ENCODE results near the gene SUPT3H.

The SUPT3H gene

DNA sequence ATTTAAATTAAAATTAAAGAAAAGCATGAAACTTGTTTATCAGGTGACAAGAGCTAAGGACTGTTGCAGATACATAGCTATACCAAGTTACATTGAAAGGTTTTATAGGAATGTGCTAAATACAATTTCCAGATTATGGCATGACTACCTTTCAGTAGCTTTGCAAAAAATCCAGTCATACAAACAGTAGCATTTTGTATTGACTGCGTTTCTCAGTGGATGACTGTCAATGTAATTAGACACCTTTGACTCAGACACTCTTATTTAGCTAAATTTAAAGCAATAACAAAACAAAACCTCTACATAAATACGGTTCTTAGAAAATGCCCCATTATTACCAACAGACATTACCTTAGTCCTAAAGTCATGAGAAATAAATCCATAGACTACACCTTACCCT lies 325.4 kb downstream of the SUPT3H start:
- TF ChIP-seq, protein P1, sequence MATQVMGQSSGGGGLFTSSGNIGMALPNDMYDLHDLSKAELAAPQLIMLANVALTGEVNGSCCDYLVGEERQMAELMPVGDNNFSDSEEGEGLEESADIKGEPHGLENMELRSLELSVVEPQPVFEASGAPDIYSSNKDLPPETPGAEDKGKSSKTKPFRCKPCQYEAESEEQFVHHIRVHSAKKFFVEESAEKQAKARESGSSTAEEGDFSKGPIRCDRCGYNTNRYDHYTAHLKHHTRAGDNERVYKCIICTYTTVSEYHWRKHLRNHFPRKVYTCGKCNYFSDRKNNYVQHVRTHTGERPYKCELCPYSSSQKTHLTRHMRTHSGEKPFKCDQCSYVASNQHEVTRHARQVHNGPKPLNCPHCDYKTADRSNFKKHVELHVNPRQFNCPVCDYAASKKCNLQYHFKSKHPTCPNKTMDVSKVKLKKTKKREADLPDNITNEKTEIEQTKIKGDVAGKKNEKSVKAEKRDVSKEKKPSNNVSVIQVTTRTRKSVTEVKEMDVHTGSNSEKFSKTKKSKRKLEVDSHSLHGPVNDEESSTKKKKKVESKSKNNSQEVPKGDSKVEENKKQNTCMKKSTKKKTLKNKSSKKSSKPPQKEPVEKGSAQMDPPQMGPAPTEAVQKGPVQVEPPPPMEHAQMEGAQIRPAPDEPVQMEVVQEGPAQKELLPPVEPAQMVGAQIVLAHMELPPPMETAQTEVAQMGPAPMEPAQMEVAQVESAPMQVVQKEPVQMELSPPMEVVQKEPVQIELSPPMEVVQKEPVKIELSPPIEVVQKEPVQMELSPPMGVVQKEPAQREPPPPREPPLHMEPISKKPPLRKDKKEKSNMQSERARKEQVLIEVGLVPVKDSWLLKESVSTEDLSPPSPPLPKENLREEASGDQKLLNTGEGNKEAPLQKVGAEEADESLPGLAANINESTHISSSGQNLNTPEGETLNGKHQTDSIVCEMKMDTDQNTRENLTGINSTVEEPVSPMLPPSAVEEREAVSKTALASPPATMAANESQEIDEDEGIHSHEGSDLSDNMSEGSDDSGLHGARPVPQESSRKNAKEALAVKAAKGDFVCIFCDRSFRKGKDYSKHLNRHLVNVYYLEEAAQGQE (IDR thresholded peaks at IDR 0.05; ENCODE audit: low read depth), result no peak
- TF ChIP-seq TEAD4 (IDR thresholded peaks at IDR 0.05) (no peak), CREB1 (IDR thresholded peaks at IDR 0.05; ENCODE audit: low read depth) (no peak), TAF1 (IDR thresholded peaks at IDR 0.05; ENCODE audit: low read depth) (no peak), FOXM1 (IDR thresholded peaks at IDR 0.05; ENCODE audit: borderline replicate concordance, low read depth) (no peak), CEBPB (IDR thresholded peaks at IDR 0.05) (no peak), EP300 (IDR thresholded peaks at IDR 0.05; ENCODE audit: borderline replicate concordance) (no peak), TCF12 (IDR thresholded peaks at IDR 0.05; ENCODE audit: low read depth) (no peak), ZBTB7A (IDR thresholded peaks at IDR 0.05; ENCODE audit: low read depth) (no peak), YY1 (IDR thresholded peaks at IDR 0.05; ENCODE audit: low read depth) (no peak), NFIC (IDR thresholded peaks at IDR 0.05) (no peak)
- TF ChIP-seq, protein P2, sequence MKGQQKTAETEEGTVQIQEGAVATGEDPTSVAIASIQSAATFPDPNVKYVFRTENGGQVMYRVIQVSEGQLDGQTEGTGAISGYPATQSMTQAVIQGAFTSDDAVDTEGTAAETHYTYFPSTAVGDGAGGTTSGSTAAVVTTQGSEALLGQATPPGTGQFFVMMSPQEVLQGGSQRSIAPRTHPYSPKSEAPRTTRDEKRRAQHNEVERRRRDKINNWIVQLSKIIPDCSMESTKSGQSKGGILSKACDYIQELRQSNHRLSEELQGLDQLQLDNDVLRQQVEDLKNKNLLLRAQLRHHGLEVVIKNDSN (IDR thresholded peaks at IDR 0.05), result no peak

DNA sequence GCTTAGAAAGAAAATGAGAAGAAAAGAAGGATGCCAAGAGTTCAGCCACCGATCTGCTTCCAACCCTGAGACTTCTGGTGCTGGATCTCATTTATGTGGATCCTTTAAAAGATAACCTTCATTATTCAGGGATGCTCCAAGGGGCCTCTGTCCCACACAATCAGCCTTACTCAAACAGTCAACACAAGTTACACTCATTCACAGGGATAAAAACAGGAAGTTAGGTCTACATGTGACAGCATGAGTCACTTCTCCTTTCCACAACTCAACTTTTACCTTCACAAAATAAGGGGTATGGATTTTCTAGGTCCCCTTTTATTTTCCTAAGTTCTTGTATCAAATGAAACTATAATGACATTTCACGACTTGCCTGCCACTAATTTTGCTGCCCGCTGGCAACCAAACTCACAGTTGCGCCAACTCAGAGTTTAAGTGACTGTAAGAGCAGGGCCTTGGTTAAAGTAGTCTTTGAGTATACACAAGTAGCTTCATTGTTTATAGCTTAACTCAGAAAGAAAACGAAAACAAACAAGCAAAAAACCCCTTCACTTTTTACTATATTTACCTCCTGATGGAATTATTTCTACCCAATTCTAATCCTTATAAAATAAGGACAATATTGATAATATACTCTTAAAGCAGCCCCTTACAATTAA lies 328.4 kb downstream of the SUPT3H start:
- no peak for TF ChIP-seq EP300 (IDR thresholded peaks at IDR 0.05; ENCODE audit: borderline replicate concordance)

DNA sequence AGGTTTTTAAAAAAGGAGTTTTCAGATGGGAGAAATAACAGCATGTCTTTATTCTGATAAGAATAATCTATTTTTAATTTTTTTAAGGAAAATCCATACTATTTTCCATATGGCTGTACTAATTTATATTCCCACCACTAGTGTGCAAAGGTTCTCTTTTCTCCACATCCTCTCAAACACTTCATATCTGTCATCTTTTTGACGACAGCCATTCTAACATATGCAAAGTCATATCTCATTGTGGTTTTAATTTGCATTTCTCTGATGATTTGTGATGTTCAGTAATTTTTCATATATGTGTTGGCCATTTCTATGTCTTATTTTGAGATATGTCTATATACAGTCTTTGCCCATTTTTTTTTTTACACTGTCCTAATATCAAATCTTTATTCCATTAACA lies 330.2 kb downstream of the SUPT3H start:
- TF ChIP-seq FOXM1 (IDR thresholded peaks at IDR 0.05; ENCODE audit: borderline replicate concordance, low read depth), result no peak
- no peak for TF ChIP-seq TCF12 (IDR thresholded peaks at IDR 0.05; ENCODE audit: low read depth)
- TF ChIP-seq TEAD4 (IDR thresholded peaks at IDR 0.05), result no peak
- TF ChIP-seq, protein P2 (IDR thresholded peaks at IDR 0.05), result no peak
- TF ChIP-seq EGR1 (IDR thresholded peaks at IDR 0.05), result no peak
- no peak for TF ChIP-seq CREB1 (IDR thresholded peaks at IDR 0.05; ENCODE audit: low read depth)
- TF ChIP-seq YY1 (IDR thresholded peaks at IDR 0.05; ENCODE audit: low read depth), result no peak
- no peak for TF ChIP-seq CEBPB (IDR thresholded peaks at IDR 0.05)
- TF ChIP-seq NFIC (IDR thresholded peaks at IDR 0.05), result no peak
- TF ChIP-seq RAD21 (IDR thresholded peaks at IDR 0.05; ENCODE audit: low read depth), result no peak
- TF ChIP-seq EP300 (IDR thresholded peaks at IDR 0.05; ENCODE audit: borderline replicate concordance), result no peak
- TF ChIP-seq TAF1 (IDR thresholded peaks at IDR 0.05; ENCODE audit: low read depth), result no peak
- TF ChIP-seq, protein P1 (IDR thresholded peaks at IDR 0.05; ENCODE audit: low read depth), result no peak
- TF ChIP-seq ZBTB7A (IDR thresholded peaks at IDR 0.05; ENCODE audit: low read depth), result no peak
- TF ChIP-seq, protein P3, sequence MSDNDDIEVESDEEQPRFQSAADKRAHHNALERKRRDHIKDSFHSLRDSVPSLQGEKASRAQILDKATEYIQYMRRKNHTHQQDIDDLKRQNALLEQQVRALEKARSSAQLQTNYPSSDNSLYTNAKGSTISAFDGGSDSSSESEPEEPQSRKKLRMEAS (IDR thresholded peaks at IDR 0.05), result no peak

DNA sequence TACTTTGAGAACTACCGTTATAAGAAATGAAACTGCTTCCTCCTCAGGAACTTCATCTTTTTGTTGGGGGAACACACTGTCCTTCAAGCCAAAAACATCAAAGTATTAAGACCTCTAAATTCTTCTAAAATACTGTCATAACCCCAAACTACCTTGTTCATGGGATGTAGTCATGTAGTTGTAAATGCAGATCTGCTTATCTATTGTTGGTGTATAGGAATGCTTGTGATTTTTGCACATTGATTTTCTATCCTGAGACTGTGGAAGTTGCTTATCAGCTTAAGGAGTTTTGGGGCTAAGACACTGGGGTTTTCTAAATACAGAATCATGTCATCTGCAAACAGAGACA lies 332.5 kb downstream of the SUPT3H start:
- TF ChIP-seq TAF1 (IDR thresholded peaks at IDR 0.05; ENCODE audit: low read depth) (no peak), EP300 (IDR thresholded peaks at IDR 0.05; ENCODE audit: borderline replicate concordance) (no peak), CREB1 (IDR thresholded peaks at IDR 0.05; ENCODE audit: low read depth) (no peak), RAD21 (IDR thresholded peaks at IDR 0.05; ENCODE audit: low read depth) (no peak), EGR1 (IDR thresholded peaks at IDR 0.05) (no peak), FOXM1 (IDR thresholded peaks at IDR 0.05; ENCODE audit: borderline replicate concordance, low read depth) (no peak), NFIC (IDR thresholded peaks at IDR 0.05) (no peak), ZBTB7A (IDR thresholded peaks at IDR 0.05; ENCODE audit: low read depth) (no peak), CEBPB (IDR thresholded peaks at IDR 0.05) (no peak), YY1 (IDR thresholded peaks at IDR 0.05; ENCODE audit: low read depth) (no peak), TEAD4 (IDR thresholded peaks at IDR 0.05) (no peak)
- TF ChIP-seq, protein P2 (IDR thresholded peaks at IDR 0.05), result no peak
- TF ChIP-seq, protein P1 (IDR thresholded peaks at IDR 0.05; ENCODE audit: low read depth), result no peak
- TF ChIP-seq, protein P3 (IDR thresholded peaks at IDR 0.05), result no peak
